ENCODE data around the gene TBC1D9.

TBC1D9 gene

DNA sequence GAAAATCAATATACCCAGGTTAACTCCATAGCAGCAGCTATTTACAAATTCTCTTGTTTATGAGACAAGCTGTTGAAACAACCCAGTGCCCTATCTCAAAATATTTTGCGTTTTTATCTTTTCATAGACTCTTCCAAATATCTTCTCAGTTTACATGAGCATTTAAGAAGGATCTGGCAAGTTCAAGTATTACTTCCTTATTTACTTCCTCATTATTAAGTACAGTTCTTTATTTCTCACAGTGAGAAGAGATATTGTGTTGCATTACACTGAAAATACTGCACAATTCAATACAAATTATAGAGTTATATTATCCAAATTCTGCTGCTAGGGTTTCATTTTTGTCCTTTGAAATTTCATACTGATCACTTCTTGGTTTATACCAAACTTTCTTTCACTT, 143.8 kb downstream of the TBC1D9 start:
- H3K9me3 ChIP-seq (ENCODE audit: control insufficient read depth, insufficient read depth, low read depth, low read length), result no peaks in the 10 kb centered on the region
- no peak overlapping the region for H3K27ac ChIP-seq (ENCODE audit: extremely low read depth, low read depth, low read length)
- no peak overlapping the region for H3K4me3 ChIP-seq (ENCODE audit: low read depth, low read length)
- CTCF ChIA-PET, result interaction anchor here (0.7 kb wide), 1 partner anchor 252 kb away, joined by 3 read pairs; no protein-coding TSS in a partner anchor
- H3K4me1 ChIP-seq (ENCODE audit: control insufficient read depth, insufficient read depth, low read length), result no peaks in the 10 kb centered on the region
- H3K36me3 ChIP-seq (ENCODE audit: control insufficient read depth in 2 of 2, insufficient read depth in 1 of 2, low read length in 2 of 2), result no peaks in the 10 kb centered on the region
- TF ChIP-seq ZNF76 (tag by site-specific recombination; IDR thresholded peaks at IDR 0.05; ENCODE audit: borderline replicate concordance, low read depth) (no peak), TCF7L2 (IDR thresholded peaks at IDR 0.05; ENCODE audit: borderline replicate concordance, low read depth, low read length) (no peak), ZNF830 (tag by site-specific recombination; IDR thresholded peaks at IDR 0.05; ENCODE audit: low read depth) (no peak), ZNF423 (tag by site-specific recombination; IDR thresholded peaks at IDR 0.05) (no peak), ZNF341 (tag by site-specific recombination; IDR thresholded peaks at IDR 0.05; ENCODE audit: low read depth) (no peak), ZNF626 (tag by site-specific recombination; IDR thresholded peaks at IDR 0.05) (no peak)
- POLR2A ChIA-PET, result no interaction called here

DNA sequence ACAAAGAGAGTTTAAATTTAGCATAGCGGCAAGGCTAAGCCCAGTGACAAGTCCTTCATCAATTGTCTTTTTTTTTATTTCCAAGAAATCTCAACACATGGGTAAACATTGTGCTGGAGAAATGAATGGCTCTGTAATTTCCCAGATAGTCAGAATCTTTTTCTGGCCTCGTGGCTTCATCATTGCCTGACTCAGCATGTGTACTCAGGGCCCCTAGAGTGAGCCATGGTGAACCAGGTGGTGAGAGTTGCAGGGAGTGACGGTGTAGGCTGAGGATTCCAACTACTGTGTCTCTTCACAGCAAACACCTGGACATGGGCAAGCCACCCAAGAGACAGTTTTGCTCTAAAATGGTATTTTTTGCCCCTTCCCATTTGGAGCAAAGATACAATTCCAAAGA, 144.3 kb downstream of the TBC1D9 start:
- CTCF ChIA-PET, result no interaction called here

DNA sequence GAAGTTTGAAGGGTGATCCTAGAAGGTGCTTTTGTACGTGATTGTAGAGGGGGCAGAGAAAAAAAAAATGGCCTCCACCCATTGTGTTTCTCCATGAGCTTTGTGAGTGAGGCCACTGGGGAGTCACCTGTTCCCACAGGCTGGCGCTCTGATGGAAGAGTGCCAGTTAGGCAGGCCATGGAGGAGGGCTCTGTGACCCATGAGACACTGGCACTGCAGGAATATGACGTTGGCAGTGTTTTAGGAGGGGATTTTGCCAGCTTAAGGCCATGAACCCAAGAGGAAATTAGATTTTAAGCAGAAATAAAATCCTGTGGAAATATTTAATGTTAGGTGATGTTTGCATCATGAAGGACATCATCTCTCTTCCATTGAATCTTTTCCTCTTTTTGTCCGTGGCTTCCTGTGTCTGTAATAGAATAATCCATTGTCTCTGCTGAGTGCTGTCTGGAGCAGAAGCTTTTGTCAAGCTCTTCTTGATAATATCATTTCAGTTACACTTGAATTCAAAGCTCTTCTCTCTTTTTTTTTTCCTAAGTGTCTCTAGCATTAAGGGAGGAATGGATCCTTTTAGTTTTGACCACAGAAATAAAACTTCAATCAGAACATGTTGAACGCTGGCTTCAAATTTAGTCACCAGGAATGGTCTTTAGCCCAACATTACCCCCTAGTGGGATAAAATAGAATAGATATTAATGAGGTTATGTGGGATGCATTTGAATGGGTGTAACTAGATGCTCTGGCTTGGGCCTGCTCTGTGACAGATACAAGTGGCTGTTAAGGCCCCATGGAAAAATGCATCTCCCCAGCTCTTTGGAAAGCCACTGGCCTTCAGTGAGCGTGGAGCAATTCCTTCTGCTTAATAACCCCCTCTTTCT, 146.4 kb downstream of the TBC1D9 start:
- ChIA-PET POLR2A (no interaction called here), CTCF (interaction anchor here (0.6 to 4.7 kb wide), 25 partner anchors 10 to 1003 kb away, joined by 3 to 63 read pairs (median 4); no protein-coding TSS in a partner anchor)
- no peaks in the 10 kb centered on the region for H3K36me3 ChIP-seq (ENCODE audit: control insufficient read depth in 2 of 2, insufficient read depth in 1 of 2, low read length in 2 of 2)
- TF ChIP-seq ZNF654 (tag by site-specific recombination; IDR thresholded peaks at IDR 0.05; ENCODE audit: low read depth) (peak; percentile 63), KLF8 (tag by site-specific recombination; IDR thresholded peaks at IDR 0.05) (no peak)
- H3K27ac ChIP-seq (ENCODE audit: extremely low read depth, low read depth, low read length), result no peak overlapping the region
- no peaks in the 10 kb centered on the region for H3K9me3 ChIP-seq (ENCODE audit: control insufficient read depth, insufficient read depth, low read depth, low read length)
- H3K4me1 ChIP-seq (ENCODE audit: control insufficient read depth, insufficient read depth, low read length), result no peaks in the 10 kb centered on the region
- no peak overlapping the region for H3K4me3 ChIP-seq (ENCODE audit: low read depth, low read length)

More for the DNA sequence above, 144.3 kb downstream of the TBC1D9 start:
- Histone ChIP-seq H3K4me3 (ENCODE audit: low read depth, low read length) (no peak overlapping the region), H3K9me3 (ENCODE audit: control insufficient read depth, insufficient read depth, low read depth, low read length) (no peaks in the 10 kb centered on the region), H3K4me1 (ENCODE audit: control insufficient read depth, insufficient read depth, low read length) (no peaks in the 10 kb centered on the region), H3K36me3 (ENCODE audit: control insufficient read depth in 2 of 2, insufficient read depth in 1 of 2, low read length in 2 of 2) (no peaks in the 10 kb centered on the region), H3K27ac (ENCODE audit: extremely low read depth, low read depth, low read length) (no peak overlapping the region)
- TF ChIP-seq ZNF223 (tag by site-specific recombination; IDR thresholded peaks at IDR 0.05) (no peak), ZNF366 (tag by site-specific recombination; conservative IDR thresholded peaks at IDR 0.05) (no peak), ZNF423 (tag by site-specific recombination; IDR thresholded peaks at IDR 0.05) (no peak), TRIM28 (IDR thresholded peaks at IDR 0.05; ENCODE audit: borderline replicate concordance, low read length) (no peak)
- POLR2A ChIA-PET, result no interaction called here

DNA sequence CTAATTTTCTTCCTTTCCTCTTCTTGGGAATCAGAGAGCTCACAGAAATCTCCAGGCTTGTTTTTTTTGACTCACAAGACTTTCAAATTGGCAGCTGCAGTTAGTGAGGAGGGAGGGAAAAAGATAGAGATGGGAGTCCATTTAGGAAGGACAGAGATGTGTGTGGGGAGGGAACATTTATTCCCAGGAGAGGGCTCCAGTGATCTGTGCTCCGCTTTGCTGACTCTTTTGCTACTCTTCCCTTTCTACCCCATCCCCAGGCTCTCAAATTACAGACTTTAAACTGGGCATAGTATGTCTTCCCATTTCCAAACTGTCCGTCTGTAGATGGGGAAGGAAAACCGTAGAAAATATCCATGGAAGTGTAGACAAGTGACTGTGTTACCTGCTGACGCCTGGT, 148.3 kb downstream of the TBC1D9 start:
- 0 out of 2 replicates have a peak, but pooled peaks have one; percentile 4 for TF ChIP-seq ZNF654 (tag by site-specific recombination; IDR thresholded peaks at IDR 0.05; ENCODE audit: low read depth)
- TF ChIP-seq, protein P1, sequence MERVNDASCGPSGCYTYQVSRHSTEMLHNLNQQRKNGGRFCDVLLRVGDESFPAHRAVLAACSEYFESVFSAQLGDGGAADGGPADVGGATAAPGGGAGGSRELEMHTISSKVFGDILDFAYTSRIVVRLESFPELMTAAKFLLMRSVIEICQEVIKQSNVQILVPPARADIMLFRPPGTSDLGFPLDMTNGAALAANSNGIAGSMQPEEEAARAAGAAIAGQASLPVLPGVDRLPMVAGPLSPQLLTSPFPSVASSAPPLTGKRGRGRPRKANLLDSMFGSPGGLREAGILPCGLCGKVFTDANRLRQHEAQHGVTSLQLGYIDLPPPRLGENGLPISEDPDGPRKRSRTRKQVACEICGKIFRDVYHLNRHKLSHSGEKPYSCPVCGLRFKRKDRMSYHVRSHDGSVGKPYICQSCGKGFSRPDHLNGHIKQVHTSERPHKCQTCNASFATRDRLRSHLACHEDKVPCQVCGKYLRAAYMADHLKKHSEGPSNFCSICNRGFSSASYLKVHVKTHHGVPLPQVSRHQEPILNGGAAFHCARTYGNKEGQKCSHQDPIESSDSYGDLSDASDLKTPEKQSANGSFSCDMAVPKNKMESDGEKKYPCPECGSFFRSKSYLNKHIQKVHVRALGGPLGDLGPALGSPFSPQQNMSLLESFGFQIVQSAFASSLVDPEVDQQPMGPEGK (tag by site-specific recombination; IDR thresholded peaks at IDR 0.05), result no peak
- Histone ChIP-seq H3K4me1 (ENCODE audit: control insufficient read depth, insufficient read depth, low read length) (no peaks in the 10 kb centered on the region), H3K36me3 (ENCODE audit: control insufficient read depth in 2 of 2, insufficient read depth in 1 of 2, low read length in 2 of 2) (no peaks in the 10 kb centered on the region), H3K9me3 (ENCODE audit: control insufficient read depth, insufficient read depth, low read depth, low read length) (no peaks in the 10 kb centered on the region), H3K4me3 (ENCODE audit: low read depth, low read length) (no peak overlapping the region), H3K27ac (ENCODE audit: extremely low read depth, low read depth, low read length) (no peak overlapping the region)
- ChIA-PET CTCF (interaction anchor here (0.5 to 4.7 kb wide), 7 partner anchors 207 to 651 kb away, joined by 3 to 63 read pairs (median 4); no protein-coding TSS in a partner anchor), POLR2A (no interaction called here)

All from HEK293 (cell line).